Activated CD8-positive, alpha-beta T cell treated with anti-CD3 and anti-CD28 coated beads for 36 hours (primary cell): ENCODE data around the gene OR4P4. TPM values are rescaled to one million over a fixed set of nuclear protein-coding genes. Genes with fewer than 3 reads are reported as not detected.

Experiments
- ATAC-seq: fragments of 200-7000 bp; cut with Tn5 transposase; one replicate; pipeline ENCODE4 v1.10.0; 2021; ENCODE audit warnings: mild to moderate bottlenecking, moderate library complexity
- CTCF ChIA-PET: fragments of 350-600 bp; sonication (Branson Sonifier 250); formaldehyde crosslinking; loops from one replicate; lab custom pipeline; 2021; ENCODE audit warnings: antibody characterized with exemption; lab: Charles Lee
- POLR2A ChIA-PET: fragments of 350-600 bp; sonication (Branson Sonifier 250); formaldehyde crosslinking; loops from one replicate; lab custom pipeline; 2021; ENCODE audit warnings: antibody characterized with exemption; lab: Charles Lee
- DNase-seq: peaks from one replicate; pipeline ENCODE4 v3.0.0-alpha.2; 2020
- H3K27ac Mint-ChIP-seq: one replicate; pipeline ENCODE4 v1.8.0; 2021; ENCODE audit warnings: mild to moderate bottlenecking, mixed read lengths
- H3K27me3 Mint-ChIP-seq: one replicate; pipeline ENCODE4 v1.8.0; 2021; ENCODE audit warnings: mixed read lengths
- H3K36me3 Mint-ChIP-seq: one replicate; pipeline ENCODE4 v1.8.0; 2021; ENCODE audit warnings: low read depth, mixed read lengths
- H3K4me1 Mint-ChIP-seq: one replicate; pipeline ENCODE4 v1.8.0; 2021; ENCODE audit warnings: low read depth, mixed read lengths
- H3K4me3 Mint-ChIP-seq: one replicate; pipeline ENCODE4 v1.8.0; 2021; ENCODE audit warnings: mild to moderate bottlenecking, moderate library complexity, mixed read lengths
- H3K9me3 Mint-ChIP-seq: one replicate; pipeline ENCODE4 v1.8.0; 2021; ENCODE audit warnings: mixed read lengths
- CTCF ChIP-seq: fragments of 200-600 bp; IDR thresholded peaks from one replicate; pipeline ENCODE4 v1.8.0; 2022; ENCODE audit warnings: antibody characterized with exemption, mild to moderate bottlenecking
- intact Hi-C: fragments of 100-400 bp; cut with micrococcal nuclease; formaldehyde crosslinking; loops from one replicate; pipeline ENCODE4 v1.10.0; 2022
- total RNA-seq, 2 experiments: library from RNA; stranded (reverse); gene quantifications; one replicate each; pipeline ENCODE4 v1.2.3, GENCODE V29; 2021

The OR4P4 gene
- total RNA-seq = not detected

GRCh38 chr11:55634813-55635212 lies at the start of gene OR4P4:
Gene OR4P4 (plus strand): TSS chr11:55635113.
- TF ChIP-seq CTCF = no peak
- H3K27me3 Mint-ChIP-seq = no peaks in the 10 kb centered on the region
- no peak for DNase-seq
- H3K4me3 Mint-ChIP-seq = no peak within 1 kb of the TSS
- intact Hi-C loops = no loop called here
- no peaks in the 10 kb centered on the region for H3K4me1 Mint-ChIP-seq
- no peaks in the 10 kb centered on the region for H3K9me3 Mint-ChIP-seq
- CTCF ChIA-PET = no interaction called here
- POLR2A ChIA-PET = no interaction called here
- ATAC-seq = no peak
- no peaks in the 10 kb centered on the region for H3K36me3 Mint-ChIP-seq
- no peak within 1 kb of the TSS for H3K27ac Mint-ChIP-seq

GRCh38 chr11:55607545-55607944 lies 27.4 kb upstream of the OR4P4 start, which contains the start of gene OR4C11:
Gene OR4C11 (minus strand): TSS chr11:55607645. CDS start chr11:55604373, 3,272 bp downstream.
- ATAC-seq (no peak), DNase-seq (no peak)
- Mint-ChIP-seq H3K4me1 (no peaks in the 10 kb centered on the region), H3K27me3 (no peaks in the 10 kb centered on the region), H3K4me3 (no peak within 1 kb of the TSS), H3K9me3 (no peaks in the 10 kb centered on the region), H3K27ac (no peak within 1 kb of the TSS), H3K36me3 (no peaks in the 10 kb centered on the region)
- ChIA-PET POLR2A (no interaction called here), CTCF (no interaction called here)
- no peak for TF ChIP-seq CTCF
- intact Hi-C loops = no loop called here

GRCh38 chr11:55624531-55624930 lies 10.4 kb upstream of the OR4P4 start:
- intact Hi-C loops = no loop called here
- H3K9me3 Mint-ChIP-seq = no peaks in the 10 kb centered on the region
- no peak overlapping the region for H3K27ac Mint-ChIP-seq
- CTCF ChIA-PET = no interaction called here
- ATAC-seq (no peak), DNase-seq (no peak)
- POLR2A ChIA-PET = no interaction called here
- TF ChIP-seq CTCF = no peak
- no peaks in the 10 kb centered on the region for H3K27me3 Mint-ChIP-seq
- no peaks in the 10 kb centered on the region for H3K4me1 Mint-ChIP-seq
- no peaks in the 10 kb centered on the region for H3K36me3 Mint-ChIP-seq
- no peak overlapping the region for H3K4me3 Mint-ChIP-seq

- Mint-ChIP-seq H3K27ac (no peak within 1 kb of the TSS), H3K27me3 (no peaks in the 10 kb centered on the region), H3K4me3 (no peak within 1 kb of the TSS), H3K36me3 (no peaks in the 10 kb centered on the region), H3K4me1 (no peaks in the 10 kb centered on the region), H3K9me3 (no peaks in the 10 kb centered on the region)
- intact Hi-C loops = no loop called here
- POLR2A ChIA-PET = no interaction called here
- DNase-seq = no peak
- ATAC-seq = no peak
- CTCF ChIA-PET = no interaction called here
- TF ChIP-seq CTCF = no peak
Measured at GRCh38 chr11:55648027-55648426, 13.1 kb downstream of the OR4P4 start, which contains the start of gene OR4S2. Gene OR4S2 (plus strand): TSS chr11:55648327. CDS start chr11:55650904, 2,577 bp downstream.

GRCh38 chr11:55652560-55652959 lies 17.6 kb downstream of the OR4P4 start:
- Mint-ChIP-seq H3K4me3 (no peak overlapping the region), H3K36me3 (no peaks in the 10 kb centered on the region), H3K9me3 (no peaks in the 10 kb centered on the region), H3K27ac (no peak overlapping the region), H3K27me3 (no peaks in the 10 kb centered on the region), H3K4me1 (no peaks in the 10 kb centered on the region)
- DNase-seq (no peak), ATAC-seq (no peak)
- ChIA-PET CTCF (no interaction called here), POLR2A (no interaction called here)
- intact Hi-C loops = no loop called here
- TF ChIP-seq CTCF = no peak
